Renal cortex interstitium (tissue), 11 donors: Measurements from ENCODE around the gene IGFBP2. TPM values are rescaled to one million over a fixed set of nuclear protein-coding genes. Genes with fewer than 3 reads are reported as not detected.

Source experiments
- DNase-seq, 11 donors: peaks; one replicate each; pipeline ENCODE4 v3.0.0-alpha.2; 2013; ENCODE audit warnings: low read depth in 9 of 11, low spot score in 4 of 11; ENCODE audit errors: extremely low read depth in 1 of 11
- polyA plus RNA-seq, 3 donors: library from polyadenylated mRNA; unstranded; fragments of 120-200 nt; gene quantifications; one replicate each; pipeline ENCODE4 v1.2.1, GENCODE V29; 2013; ENCODE audit not compliant: insufficient read length in 3 of 3

Gene IGFBP2
- polyA plus RNA-seq, 3 donors = 169 to 259 (median 209) TPM

- DNase-seq = no peak
Measured at GRCh38 chr2:216603010-216603883, 30.0 kb upstream of the IGFBP2 start.

GRCh38 chr2:216603884-216604245 is 29.4 kb upstream of the IGFBP2 start:
- no peak for DNase-seq

- DNase-seq = no peak
Measured at GRCh38 chr2:216604458-216604857, 28.8 kb upstream of the IGFBP2 start.

- DNase-seq = no peak
Measured at GRCh38 chr2:216606551-216607276, 26.5 kb upstream of the IGFBP2 start.

- DNase-seq = no peak
Measured at GRCh38 chr2:216607277-216607560, 26.0 kb upstream of the IGFBP2 start.

- DNase-seq = no peak
Measured at GRCh38 chr2:216608525-216608924, 24.7 kb upstream of the IGFBP2 start.

GRCh38 chr2:216615298-216616082 is 17.7 kb upstream of the IGFBP2 start:
- DNase-seq = no peak

- DNase-seq = no peak
Measured at GRCh38 chr2:216616083-216616678, 17.0 kb upstream of the IGFBP2 start.

- DNase-seq = no peak
Measured at GRCh38 chr2:216617159-216617815, 15.9 kb upstream of the IGFBP2 start.

GRCh38 chr2:216618785-216619184 is 14.4 kb upstream of the IGFBP2 start:
- DNase-seq = no peak

- DNase-seq = no peak
Measured at GRCh38 chr2:216619411-216620393, 13.5 kb upstream of the IGFBP2 start.

- no peak for DNase-seq
Measured at GRCh38 chr2:216620786-216621185, 12.4 kb upstream of the IGFBP2 start.

GRCh38 chr2:216621292-216621691 is 11.9 kb upstream of the IGFBP2 start:
- no peak for DNase-seq

- DNase-seq = no peak
Measured at GRCh38 chr2:216622526-216622925, 10.7 kb upstream of the IGFBP2 start.

- DNase-seq = no peak
Measured at GRCh38 chr2:216624251-216624650, 9.0 kb upstream of the IGFBP2 start.

GRCh38 chr2:216626168-216626874 is 6.9 kb upstream of the IGFBP2 start:
- DNase-seq = no peak

GRCh38 chr2:216626875-216627245 is 6.4 kb upstream of the IGFBP2 start:
- no peak for DNase-seq
